Measurements from ENCODE around the gene FBXO10. TPM values are rescaled to one million over a fixed set of nuclear protein-coding genes. Genes with fewer than 3 reads are reported as not detected.

The FBXO10 gene
- total and polyA plus RNA-seq, 8 donors, result 8.0 to 12.0 (median 9.9) TPM

- TF ChIP-seq CTCF (IDR thresholded peaks at IDR 0.05), result no peak
- DNase-seq, result no peak
- Histone ChIP-seq H3K27ac (no peak overlapping the region), H3K27me3 (peaks cover 0 to 24% of the 10 kb centered on the region in 2 donors), H3K4me1 (peaks cover 2 to 17% of the 10 kb centered on the region in 2 donors), H3K9me3 (no peaks in the 10 kb centered on the region), H3K36me3 (no peaks in the 10 kb centered on the region), H3K4me3 (no peak overlapping the region)
- no peak for ATAC-seq
- intact Hi-C loops (cut with DNase I), result no loop called here
These were observed 20.3 kb upstream of the FBXO10 start for GRCh38 chr9:37596504-37596903.

GRCh38 chr9:37593883-37594448 lies 17.8 kb upstream of the FBXO10 start:
- H3K27me3 ChIP-seq, result peaks cover 0 to 19% of the 10 kb centered on the region in 2 donors
- peaks cover 14 to 35% of the 10 kb centered on the region in 2 donors for H3K4me1 ChIP-seq
- no peak for DNase-seq
- no peak for TF ChIP-seq CTCF (IDR thresholded peaks at IDR 0.05)
- H3K9me3 ChIP-seq, result no peaks in the 10 kb centered on the region
- H3K4me3 ChIP-seq, result no peak overlapping the region
- ATAC-seq, result no peak
- H3K36me3 ChIP-seq, result no peaks in the 10 kb centered on the region
- H3K27ac ChIP-seq, result no peak overlapping the region
- intact Hi-C loops (cut with DNase I), result no loop called here

GRCh38 chr9:37592108-37592951 lies 16.1 kb upstream of the FBXO10 start, which contains the start of gene TOMM5:
Gene TOMM5, minus strand, starts transcription at chr9:37592597. Its CDS starts 65 bp downstream, at chr9:37592532.
- H3K36me3 ChIP-seq, result peaks cover 0 to 16% of the 10 kb centered on the region in 2 donors
- intact Hi-C loops (cut with DNase I), result no loop called here
- TF ChIP-seq CTCF (IDR thresholded peaks at IDR 0.05), result no peak

GRCh38 chr9:37587521-37587920 lies 11.3 kb upstream of the FBXO10 start:
- H3K36me3 ChIP-seq, result peaks cover 0 to 62% of the 10 kb centered on the region in 2 donors
- DNase-seq (no peak), ATAC-seq (no peak)
- no peak for TF ChIP-seq CTCF (IDR thresholded peaks at IDR 0.05)
- no peaks in the 10 kb centered on the region for H3K9me3 ChIP-seq
- no peaks in the 10 kb centered on the region for H3K27me3 ChIP-seq
- intact Hi-C loops (cut with DNase I), result no loop called here
- H3K27ac ChIP-seq, result no peak overlapping the region
- H3K4me1 ChIP-seq, result peaks cover 14 to 20% of the 10 kb centered on the region in 2 donors
- H3K4me3 ChIP-seq, result no peak overlapping the region

More at GRCh38 chr9:37592108-37592951, 16.1 kb upstream of the FBXO10 start, which contains the start of gene TOMM5:
- DNase-seq, result peak; percentile 91 to 97 (median 94)
- H3K4me3 ChIP-seq, result peak within 1 kb of the TSS; percentile 57 to 86
- peak within 1 kb of the TSS; percentile 62 to 72 for H3K27ac ChIP-seq
- no peaks in the 10 kb centered on the region for H3K9me3 ChIP-seq
- peak; percentile 98 for ATAC-seq
- H3K4me1 ChIP-seq, result peaks cover 14 to 35% of the 10 kb centered on the region in 2 donors
- H3K27me3 ChIP-seq, result peaks cover 0 to 13% of the 10 kb centered on the region in 2 donors

GRCh38 chr9:37583522-37584121 lies 7.4 kb upstream of the FBXO10 start:
- no peaks in the 10 kb centered on the region for H3K4me1 ChIP-seq
- H3K9me3 ChIP-seq, result no peaks in the 10 kb centered on the region
- intact Hi-C loops (cut with DNase I), result no loop called here
- DNase-seq, result no peak
- TF ChIP-seq CTCF (IDR thresholded peaks at IDR 0.05), result no peak
- H3K27me3 ChIP-seq, result no peaks in the 10 kb centered on the region
- no peak overlapping the region for H3K27ac ChIP-seq
- ATAC-seq, result no peak
- H3K4me3 ChIP-seq, result no peak overlapping the region
- H3K36me3 ChIP-seq, result peaks cover 0 to 66% of the 10 kb centered on the region in 2 donors

Measured in left lung (tissue), 10 donors.